Lung (tissue), 12 donors: Measurements from ENCODE around the gene SOBP. TPM values are rescaled to one million over a fixed set of nuclear protein-coding genes. Genes with fewer than 3 reads are reported as not detected.

Experiments used
- ATAC-seq: fragments of 200-7000 bp; cut with Tn5 transposase; one replicate; pipeline ENCODE4 v1.9.1; 2020; ENCODE audit warnings: moderate number of reproducible peaks; ENCODE audit not compliant: insufficient read depth, low FRiP score
- DNase-seq, 3 donors: peaks; one replicate each; pipeline ENCODE4 v3.0.0-alpha.2; 2013 to 2017
- H3K27ac ChIP-seq, 2 donors: one replicate each; pipeline ENCODE4 v1.5.1; 2013; ENCODE audit warnings: mild to moderate bottlenecking in 2 of 2, moderate library complexity in 2 of 2, control low read depth in 1 of 2, inconsistent platforms in 1 of 2, low read depth in 1 of 2, low read length in 1 of 2
- H3K27me3 ChIP-seq, 3 donors: one replicate each; pipeline ENCODE4 v1.5.1; 2013; ENCODE audit warnings: low read length in 2 of 3; ENCODE audit not compliant: control insufficient read depth in 3 of 3, insufficient read depth in 3 of 3
- H3K36me3 ChIP-seq, 4 donors: one replicate each; pipeline ENCODE4 v1.5.1; 2013; ENCODE audit warnings: low read length in 4 of 4, mild to moderate bottlenecking in 1 of 4, moderate library complexity in 1 of 4; ENCODE audit not compliant: control insufficient read depth in 4 of 4, insufficient read depth in 4 of 4
- H3K4me1 ChIP-seq, 5 donors: one replicate each; pipeline ENCODE4 v1.5.1; 2013; ENCODE audit warnings: low read length in 5 of 5, mild to moderate bottlenecking in 2 of 5, moderate library complexity in 1 of 5; ENCODE audit not compliant: control insufficient read depth in 5 of 5, insufficient read depth in 5 of 5
- H3K4me3 ChIP-seq: one replicate; pipeline ENCODE4 v1.5.1; 2013; ENCODE audit warnings: mild to moderate bottlenecking, control low read depth, moderate library complexity
- H3K9ac ChIP-seq, 2 donors: one replicate each; pipeline ENCODE4 v1.5.1; 2013; ENCODE audit warnings: low read length in 2 of 2, control low read depth in 1 of 2; ENCODE audit not compliant: insufficient read depth in 1 of 2
- H3K9me3 ChIP-seq, 4 donors: one replicate each; pipeline ENCODE4 v1.5.1; 2013; ENCODE audit warnings: low read length in 3 of 4, mild to moderate bottlenecking in 1 of 4, moderate library complexity in 1 of 4; ENCODE audit not compliant: control insufficient read depth in 4 of 4, insufficient read depth in 3 of 4
- CTCF ChIP-seq: IDR thresholded peaks from 2 replicates; pipeline ENCODE4 v1.5.1; 2012; ENCODE audit warnings: mild to moderate bottlenecking; ENCODE audit errors: control extremely low read depth, extremely low read depth
- WGBS, 2 donors: extraction: QIAGEN DNeasy Blood & Tissue Kit; methylation state at CpG; one replicate each; pipeline ENCODE4 v1.1.7; 2013; 5-methylcytosine and 5-hydroxymethylcytosine counted together
- polyA plus RNA-seq, 2 donors: library from polyadenylated mRNA; stranded (reverse); fragments of 200-250 nt; gene quantifications; one replicate each; pipeline ENCODE4 v1.2.1, GENCODE V29; 2013
- total RNA-seq, 2 donors: library from RNA; depleted of rRNA in 1 of 2; stranded (reverse); fragments of >200 nt in 1 of 2; gene quantifications; one replicate each; pipeline ENCODE4 v1.2.1, GENCODE V29; 2014 to 2021
- donor health status: control.
- donor health status: control.
- donor health status: Bipolar disorder and iron deficiency.
- donor health status: healthy.
- donor health status: DM: yes; HTN: yes; CAD: no.

The SOBP gene
- total and polyA plus RNA-seq, 4 donors, result 1.6 to 14.5 (median 5.8) TPM

GRCh38 chr6:107666084-107666980 lies 176.4 kb downstream of the SOBP start:
- Histone ChIP-seq H3K9ac (no peak overlapping the region), H3K4me3 (no peak overlapping the region), H3K9me3 (no peaks in the 10 kb centered on the region), H3K27ac (no peak overlapping the region), H3K27me3 (no peaks in the 10 kb centered on the region), H3K4me1 (peaks cover 0 to 48% (median 8%) of the 10 kb centered on the region in 5 donors), H3K36me3 (no peaks in the 10 kb centered on the region)
- no peak for TF ChIP-seq CTCF
- DNase-seq (peak in 2 of 3 donors; percentile 40 to 42), ATAC-seq (no peak)
- 73 to 78% methylated on average over 15 of the region's 15 CpGs for WGBS, 2 donors

GRCh38 chr6:107666981-107667601 lies 177.2 kb downstream of the SOBP start:
- H3K27me3 ChIP-seq, result no peaks in the 10 kb centered on the region
- no peak overlapping the region for H3K27ac ChIP-seq
- H3K4me1 ChIP-seq, result peaks cover 0 to 51% (median 8%) of the 10 kb centered on the region in 5 donors
- H3K9me3 ChIP-seq, result no peaks in the 10 kb centered on the region
- H3K9ac ChIP-seq, result no peak overlapping the region
- WGBS, 2 donors, result 90 to 92% methylated on average over 13 of the region's 13 CpGs
- DNase-seq (no peak), ATAC-seq (no peak)
- H3K36me3 ChIP-seq, result no peaks in the 10 kb centered on the region
- no peak overlapping the region for H3K4me3 ChIP-seq
- TF ChIP-seq CTCF, result no peak

- no peak for TF ChIP-seq CTCF
- H3K27me3 ChIP-seq, result no peaks in the 10 kb centered on the region
- ATAC-seq (no peak), DNase-seq (no peak)
- no peaks in the 10 kb centered on the region for H3K9me3 ChIP-seq
- H3K4me3 ChIP-seq, result no peak overlapping the region
- no peak overlapping the region for H3K9ac ChIP-seq
- WGBS, 2 donors, result 87 to 88% methylated on average over 3 of the region's 3 CpGs
- no peaks in the 10 kb centered on the region for H3K36me3 ChIP-seq
- H3K27ac ChIP-seq, result no peak overlapping the region
- peaks cover 0 to 48% (median 8%) of the 10 kb centered on the region in 5 donors for H3K4me1 ChIP-seq
These were observed 177.9 kb downstream of the SOBP start for GRCh38 chr6:107667790-107668189.
